Suprapubic skin (tissue), 4 donors: Measurements from ENCODE around the gene FBN1.

Source experiments
- EP300 ChIP-seq: sonication (generic); formaldehyde crosslinking; IDR thresholded peaks from one replicate; pipeline ENCODE4 v1.6.1; 2017; ENCODE audit warnings: antibody characterized with exemption
- POLR2A ChIP-seq, 2 donors: fragments of 450-650 bp; IDR thresholded peaks; one replicate each; pipeline ENCODE4 v1.6.1; 2017; ENCODE audit warnings: antibody characterized with exemption in 2 of 2, mild to moderate bottlenecking in 2 of 2, moderate library complexity in 2 of 2
- POLR2AphosphoS5 ChIP-seq, 3 donors: sonication (generic); formaldehyde crosslinking; IDR thresholded peaks; one replicate each; pipeline ENCODE4 v1.6.1; 2017; ENCODE audit warnings: antibody characterized with exemption in 3 of 3
- TF ChIP-seq, protein P1 (sequence below), 2 donors: fragments of 200-600 bp in 1 of 2; fragments of 450-650 bp in 1 of 2; sonication (generic) in 1 of 2; IDR thresholded peaks; one replicate each; pipeline ENCODE4 v1.5.1; 2016 to 2019; ENCODE audit warnings: antibody characterized with exemption in 2 of 2, mild to moderate bottlenecking in 1 of 2, moderate library complexity in 1 of 2

GRCh38 chr15:48384616-48385015 is 260.9 kb downstream of the FBN1 start:
- TF ChIP-seq, protein P1, sequence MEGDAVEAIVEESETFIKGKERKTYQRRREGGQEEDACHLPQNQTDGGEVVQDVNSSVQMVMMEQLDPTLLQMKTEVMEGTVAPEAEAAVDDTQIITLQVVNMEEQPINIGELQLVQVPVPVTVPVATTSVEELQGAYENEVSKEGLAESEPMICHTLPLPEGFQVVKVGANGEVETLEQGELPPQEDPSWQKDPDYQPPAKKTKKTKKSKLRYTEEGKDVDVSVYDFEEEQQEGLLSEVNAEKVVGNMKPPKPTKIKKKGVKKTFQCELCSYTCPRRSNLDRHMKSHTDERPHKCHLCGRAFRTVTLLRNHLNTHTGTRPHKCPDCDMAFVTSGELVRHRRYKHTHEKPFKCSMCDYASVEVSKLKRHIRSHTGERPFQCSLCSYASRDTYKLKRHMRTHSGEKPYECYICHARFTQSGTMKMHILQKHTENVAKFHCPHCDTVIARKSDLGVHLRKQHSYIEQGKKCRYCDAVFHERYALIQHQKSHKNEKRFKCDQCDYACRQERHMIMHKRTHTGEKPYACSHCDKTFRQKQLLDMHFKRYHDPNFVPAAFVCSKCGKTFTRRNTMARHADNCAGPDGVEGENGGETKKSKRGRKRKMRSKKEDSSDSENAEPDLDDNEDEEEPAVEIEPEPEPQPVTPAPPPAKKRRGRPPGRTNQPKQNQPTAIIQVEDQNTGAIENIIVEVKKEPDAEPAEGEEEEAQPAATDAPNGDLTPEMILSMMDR (IDR thresholded peaks at IDR 0.05): no peak
- TF ChIP-seq POLR2AphosphoS5 (IDR thresholded peaks at IDR 0.05): no peak
- TF ChIP-seq POLR2A (IDR thresholded peaks at IDR 0.05): no peak
- TF ChIP-seq EP300: no peak
